Measurements from ENCODE around the gene NCR1. TPM values are rescaled to one million over a fixed set of nuclear protein-coding genes. Genes with fewer than 3 reads are reported as not detected.

NCR1 gene
- total and polyA plus RNA-seq, 2 donors (not counting 1 experiment from before 2014, with no cell fraction given): 2.4 TPM; not detected in 1

DNA sequence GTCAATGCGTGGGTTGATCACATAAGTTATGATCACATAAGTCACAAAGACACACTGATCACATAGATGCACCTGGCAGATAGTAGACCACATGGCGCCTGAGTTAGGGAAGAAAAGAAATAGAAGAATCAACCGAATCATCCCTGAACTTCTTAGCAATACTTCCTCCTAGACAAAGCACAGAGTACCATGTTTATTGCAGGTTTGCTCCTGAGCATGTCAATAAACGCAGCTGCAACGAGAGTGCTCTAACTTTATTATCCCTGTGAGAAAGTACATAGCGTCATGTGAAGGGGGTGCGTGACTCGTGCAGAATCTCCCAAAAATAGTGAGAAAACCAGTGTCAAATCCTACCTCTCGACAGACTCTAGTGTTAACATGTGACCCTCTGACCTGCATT is 17.3 kb downstream of the NCR1 start:
- intact Hi-C loops (cut with micrococcal nuclease): no loop called here
- H3K4me2 ChIP-seq (replicated peaks; ENCODE audit: low read depth, low read length, poor library complexity, severe bottlenecking): no peak overlapping the region
- ChIA-PET POLR2A (no interaction called here), CTCF (no interaction called here)
- Mint-ChIP-seq H3K4me1 (no peaks in the 10 kb centered on the region), H3K27ac (no peak overlapping the region), H3K9me3 (ENCODE audit: insufficient read depth) (peaks cover 2% of the 10 kb centered on the region), H3K27me3 (peaks cover 18% of the 10 kb centered on the region), H3K4me3 (no peak overlapping the region)
- WGBS (ENCODE audit: insufficient coverage): 89% methylated on average over 6 of the region's 9 CpGs
- no peak overlapping the region for H3K27ac ChIP-seq (ENCODE audit: low read length in 2 of 2)
- no peak for DNase-seq
- no peak overlapping the region for H3K4me3 ChIP-seq (ENCODE audit: control extremely low read depth in 1 of 5, extremely low read depth in 1 of 5, insufficient read depth in 1 of 5, low read depth in 2 of 5, low read length in 4 of 5)
- H3K9me3 ChIP-seq (ENCODE audit: control extremely low read depth in 1 of 3, control insufficient read depth in 2 of 3, insufficient read depth in 1 of 3, low read length in 2 of 3): peaks cover 0 to 28% (median 9%) of the 10 kb centered on the region in 3 donors
- peaks cover 0 to 5% (median 2%) of the 10 kb centered on the region in 4 experiments for H3K27me3 ChIP-seq (replicated peaks in 1 of 4; ENCODE audit: control extremely low read depth in 1 of 4, control insufficient read depth in 3 of 4, insufficient read depth in 4 of 4, low read length in 3 of 4)
- ATAC-seq (ENCODE audit: low read depth): no peak
- H3K36me3 ChIP-seq (replicated peaks in 1 of 2; ENCODE audit: control extremely low read depth in 1 of 2, control insufficient read depth in 1 of 2, extremely low read depth in 1 of 2, insufficient read depth in 2 of 2, low read length in 1 of 2): no peaks in the 10 kb centered on the region
- H3K79me2 ChIP-seq (ENCODE audit: control insufficient read depth, insufficient read depth, low read length): no peaks in the 10 kb centered on the region
- no peak overlapping the region for H2AFZ ChIP-seq (ENCODE audit: insufficient read depth, low read depth, low read length, poor library complexity, severe bottlenecking)
- H3K9ac ChIP-seq (ENCODE audit: low read length): no peak overlapping the region
- H3K4me1 ChIP-seq (ENCODE audit: control insufficient read depth in 2 of 2, insufficient read depth in 2 of 2, low read length in 2 of 2): no peaks in the 10 kb centered on the region
- no peak for TF ChIP-seq EZH2 (IDR thresholded peaks at IDR 0.05; ENCODE audit: borderline replicate concordance, insufficient read depth, low read depth, low read length, poor library complexity, severe bottlenecking)
- TF ChIP-seq, protein P1, sequence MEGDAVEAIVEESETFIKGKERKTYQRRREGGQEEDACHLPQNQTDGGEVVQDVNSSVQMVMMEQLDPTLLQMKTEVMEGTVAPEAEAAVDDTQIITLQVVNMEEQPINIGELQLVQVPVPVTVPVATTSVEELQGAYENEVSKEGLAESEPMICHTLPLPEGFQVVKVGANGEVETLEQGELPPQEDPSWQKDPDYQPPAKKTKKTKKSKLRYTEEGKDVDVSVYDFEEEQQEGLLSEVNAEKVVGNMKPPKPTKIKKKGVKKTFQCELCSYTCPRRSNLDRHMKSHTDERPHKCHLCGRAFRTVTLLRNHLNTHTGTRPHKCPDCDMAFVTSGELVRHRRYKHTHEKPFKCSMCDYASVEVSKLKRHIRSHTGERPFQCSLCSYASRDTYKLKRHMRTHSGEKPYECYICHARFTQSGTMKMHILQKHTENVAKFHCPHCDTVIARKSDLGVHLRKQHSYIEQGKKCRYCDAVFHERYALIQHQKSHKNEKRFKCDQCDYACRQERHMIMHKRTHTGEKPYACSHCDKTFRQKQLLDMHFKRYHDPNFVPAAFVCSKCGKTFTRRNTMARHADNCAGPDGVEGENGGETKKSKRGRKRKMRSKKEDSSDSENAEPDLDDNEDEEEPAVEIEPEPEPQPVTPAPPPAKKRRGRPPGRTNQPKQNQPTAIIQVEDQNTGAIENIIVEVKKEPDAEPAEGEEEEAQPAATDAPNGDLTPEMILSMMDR (IDR thresholded peaks at IDR 0.05): no peak
- H4K20me1 ChIP-seq (ENCODE audit: control insufficient read depth, insufficient read depth, low read length, poor library complexity, severe bottlenecking): no peaks in the 10 kb centered on the region

DNA sequence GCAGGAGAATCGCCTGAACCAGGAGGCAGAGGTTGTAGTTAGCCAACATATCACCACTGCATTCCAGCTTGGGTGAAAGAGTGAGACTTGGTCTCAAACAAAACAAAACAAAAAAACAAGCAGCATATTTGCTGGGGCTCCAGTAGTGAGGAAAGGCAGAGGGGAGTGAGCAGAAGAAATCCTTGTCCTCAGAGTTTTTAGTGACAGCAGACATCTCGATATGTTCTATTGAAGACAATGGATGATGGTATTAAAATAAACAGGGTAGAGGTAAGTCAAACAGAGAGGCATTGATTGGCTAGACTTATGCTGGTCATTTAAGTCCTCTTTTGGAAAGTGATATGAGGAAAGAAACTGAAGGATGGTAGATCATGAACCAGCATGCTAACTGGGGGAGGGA is 22.4 kb downstream of the NCR1 start:
- H3K9me3 Mint-ChIP-seq (ENCODE audit: insufficient read depth): peaks cover 4% of the 10 kb centered on the region
- intact Hi-C loops (cut with micrococcal nuclease): no loop called here
- CTCF ChIA-PET: no interaction called here

More for the DNA sequence above, 22.4 kb downstream of the NCR1 start:
- Histone ChIP-seq H3K4me1 (ENCODE audit: control insufficient read depth in 2 of 2, insufficient read depth in 2 of 2, low read length in 2 of 2) (no peaks in the 10 kb centered on the region), H4K20me1 (ENCODE audit: control insufficient read depth, insufficient read depth, low read length, poor library complexity, severe bottlenecking) (no peaks in the 10 kb centered on the region), H3K4me3 (ENCODE audit: control extremely low read depth in 1 of 5, extremely low read depth in 1 of 5, insufficient read depth in 1 of 5, low read depth in 2 of 5, low read length in 4 of 5) (no peak overlapping the region), H3K9me3 (ENCODE audit: control extremely low read depth in 1 of 3, control insufficient read depth in 2 of 3, insufficient read depth in 1 of 3, low read length in 2 of 3) (peaks cover 2 to 47% (median 16%) of the 10 kb centered on the region in 3 donors), H3K79me2 (ENCODE audit: control insufficient read depth, insufficient read depth, low read length) (no peaks in the 10 kb centered on the region), H3K4me2 (replicated peaks; ENCODE audit: low read depth, low read length, poor library complexity, severe bottlenecking) (no peak overlapping the region), H3K36me3 (replicated peaks in 1 of 2; ENCODE audit: control extremely low read depth in 1 of 2, control insufficient read depth in 1 of 2, extremely low read depth in 1 of 2, insufficient read depth in 2 of 2, low read length in 1 of 2) (no peaks in the 10 kb centered on the region), H2AFZ (ENCODE audit: insufficient read depth, low read depth, low read length, poor library complexity, severe bottlenecking) (no peak overlapping the region), H3K27me3 (replicated peaks in 1 of 4; ENCODE audit: control extremely low read depth in 1 of 4, control insufficient read depth in 3 of 4, insufficient read depth in 4 of 4, low read length in 3 of 4) (peaks cover 0 to 3% (median 0%) of the 10 kb centered on the region in 4 experiments), H3K9ac (ENCODE audit: low read length) (no peak overlapping the region), H3K27ac (ENCODE audit: low read length in 2 of 2) (no peak overlapping the region)
- Mint-ChIP-seq H3K4me3 (no peak overlapping the region), H3K27ac (no peak overlapping the region), H3K27me3 (peaks cover 8% of the 10 kb centered on the region), H3K4me1 (no peaks in the 10 kb centered on the region)
- no peak for DNase-seq
- no peak for TF ChIP-seq EZH2 (IDR thresholded peaks at IDR 0.05; ENCODE audit: borderline replicate concordance, insufficient read depth, low read depth, low read length, poor library complexity, severe bottlenecking)
- TF ChIP-seq, protein P1 (IDR thresholded peaks at IDR 0.05): no peak
- WGBS (ENCODE audit: insufficient coverage): 100% methylated on average over 1 of the region's 2 CpGs
- POLR2A ChIA-PET: no interaction called here
- no peak for ATAC-seq (ENCODE audit: low read depth)

Data from B cell (primary cell).